ENCODE data around the gene CD300LF.

- no peak for TF ChIP-seq SREBF1 (IDR thresholded peaks at IDR 0.05; ENCODE audit: borderline replicate concordance, low read depth, low read length)
- no peak for TF ChIP-seq PHF8 (IDR thresholded peaks at IDR 0.05; ENCODE audit: borderline replicate concordance, low read length)
- TF ChIP-seq ZKSCAN1 (IDR thresholded peaks at IDR 0.05; ENCODE audit: low read depth, low read length), result no peak
- no peak for TF ChIP-seq REST (IDR thresholded peaks at IDR 0.05; ENCODE audit: borderline replicate concordance)
- TF ChIP-seq REST (CRISPR knock-in tag; IDR thresholded peaks at IDR 0.05; ENCODE audit: low read depth), result no peak
- no peak for TF ChIP-seq CTCF (IDR thresholded peaks at IDR 0.05 in 2 of 3, conservative IDR thresholded peaks at IDR 0.05 in 1 of 3; ENCODE audit: insufficient read depth in 2 of 3, low read depth in 1 of 3, low read length in 3 of 3)
- no peak for TF ChIP-seq DMBX1 (CRISPR knock-in tag; IDR thresholded peaks at IDR 0.05; ENCODE audit: borderline replicate concordance)
- TF ChIP-seq HMGXB4 (CRISPR knock-in tag; IDR thresholded peaks at IDR 0.05), result no peak
- no peak for TF ChIP-seq MAX (CRISPR knock-in tag; IDR thresholded peaks at IDR 0.05)
- TF ChIP-seq CHD4 (IDR thresholded peaks at IDR 0.05; ENCODE audit: insufficient read depth, insufficient replicate concordance, low read depth, low read length, poor library complexity, severe bottlenecking), result no peak
- TF ChIP-seq MXD1 (CRISPR knock-in tag; IDR thresholded peaks at IDR 0.05; ENCODE audit: borderline replicate concordance, poor library complexity, severe bottlenecking), result no peak
Observed at GRCh38 chr17:74663561-74663960, 49.2 kb downstream of the CD300LF start.

All from K562 (cell line).